NCI-H2171 (cell line): ENCODE measurements around the gene KLF16.

Source experiments
- DNase-seq: peaks from one replicate; lab custom pipeline; 2025; lab: John Stamatoyannopoulos, UW

KLF16 gene

GRCh38 chr19:1867349-1867724 lies 4.0 kb upstream of the KLF16 start:
- no peak for DNase-seq

DNA sequence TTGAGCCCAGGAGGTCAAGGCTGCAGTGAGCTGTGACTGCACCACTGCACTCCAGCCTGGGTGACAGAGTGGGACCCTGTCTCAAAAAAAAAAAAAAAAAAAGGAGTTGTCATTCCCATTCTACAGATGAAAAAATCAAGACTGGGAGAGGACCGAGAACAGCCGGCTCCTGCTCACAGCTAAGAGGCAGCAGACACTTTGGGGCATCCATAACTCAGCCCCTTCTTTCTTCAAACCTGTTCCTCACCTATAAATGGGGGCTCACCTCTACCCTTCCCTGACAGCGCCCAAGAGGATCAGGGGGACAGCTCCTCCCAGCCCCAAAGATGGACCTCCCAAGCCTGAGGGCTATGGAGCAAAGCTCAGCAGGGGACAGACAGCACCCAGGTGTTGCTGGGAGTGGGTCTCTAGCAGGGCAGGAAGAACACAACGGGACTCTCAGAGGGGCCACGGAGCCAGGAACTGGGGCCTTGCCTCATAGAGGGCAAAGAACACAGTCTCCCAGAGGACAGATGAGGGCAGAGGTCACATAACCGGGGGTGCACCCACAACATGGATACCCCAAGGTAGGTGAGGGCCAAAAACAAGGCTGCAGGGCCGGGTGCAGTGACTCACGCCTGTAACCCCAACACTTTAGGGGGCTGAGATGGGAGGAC lies 3.4 kb upstream of the KLF16 start:
- no peak for DNase-seq

GRCh38 chr19:1865172-1866010 lies 2.0 kb upstream of the KLF16 start:
- DNase-seq: no peak

- DNase-seq: no peak
These were observed 1.2 kb upstream of the KLF16 start for GRCh38 chr19:1864480-1865171.

DNA sequence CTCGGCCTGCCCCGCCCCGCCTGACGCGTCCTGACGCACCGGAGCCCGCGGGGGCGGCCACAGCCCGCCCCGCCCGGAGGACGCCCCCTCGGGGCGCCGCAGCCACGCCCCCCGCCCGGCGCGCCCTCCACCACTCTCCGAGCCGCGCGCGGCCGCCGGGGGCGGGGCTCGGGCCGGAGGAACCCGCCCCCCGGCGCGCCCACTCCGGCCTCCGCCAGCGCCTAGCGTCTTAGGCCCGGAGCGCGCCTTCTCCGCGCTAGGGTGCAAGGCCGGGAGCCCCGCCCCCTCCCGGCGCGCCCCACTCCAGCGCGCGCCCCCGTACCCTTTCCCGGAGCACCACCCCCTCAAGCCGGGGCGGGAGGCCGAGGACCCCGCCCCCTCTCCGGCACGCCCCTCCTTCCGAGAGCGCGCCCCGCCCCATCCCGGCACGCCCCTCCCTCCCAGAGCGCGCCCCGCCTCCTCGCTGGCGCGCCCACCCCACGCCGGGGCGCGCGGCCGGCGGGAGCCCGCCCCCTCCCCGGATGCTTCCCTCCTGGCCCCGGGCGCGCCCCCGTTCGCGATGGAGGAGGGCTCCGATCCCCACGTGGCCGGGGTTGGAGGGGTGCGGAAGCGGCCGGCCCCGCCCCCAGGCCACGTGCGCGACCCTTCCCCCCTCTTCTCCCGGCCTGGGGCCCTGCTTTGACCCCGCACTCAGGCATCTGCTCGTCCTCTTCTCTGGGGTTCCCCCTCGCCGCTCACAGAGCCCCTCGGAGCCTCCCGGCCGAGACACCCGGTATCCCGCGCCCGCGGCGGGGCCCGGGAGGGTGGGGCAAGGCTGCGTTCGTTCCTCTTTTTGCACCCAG lies 480 bp upstream of the KLF16 start:
- DNase-seq: peak; percentile 99

DNA sequence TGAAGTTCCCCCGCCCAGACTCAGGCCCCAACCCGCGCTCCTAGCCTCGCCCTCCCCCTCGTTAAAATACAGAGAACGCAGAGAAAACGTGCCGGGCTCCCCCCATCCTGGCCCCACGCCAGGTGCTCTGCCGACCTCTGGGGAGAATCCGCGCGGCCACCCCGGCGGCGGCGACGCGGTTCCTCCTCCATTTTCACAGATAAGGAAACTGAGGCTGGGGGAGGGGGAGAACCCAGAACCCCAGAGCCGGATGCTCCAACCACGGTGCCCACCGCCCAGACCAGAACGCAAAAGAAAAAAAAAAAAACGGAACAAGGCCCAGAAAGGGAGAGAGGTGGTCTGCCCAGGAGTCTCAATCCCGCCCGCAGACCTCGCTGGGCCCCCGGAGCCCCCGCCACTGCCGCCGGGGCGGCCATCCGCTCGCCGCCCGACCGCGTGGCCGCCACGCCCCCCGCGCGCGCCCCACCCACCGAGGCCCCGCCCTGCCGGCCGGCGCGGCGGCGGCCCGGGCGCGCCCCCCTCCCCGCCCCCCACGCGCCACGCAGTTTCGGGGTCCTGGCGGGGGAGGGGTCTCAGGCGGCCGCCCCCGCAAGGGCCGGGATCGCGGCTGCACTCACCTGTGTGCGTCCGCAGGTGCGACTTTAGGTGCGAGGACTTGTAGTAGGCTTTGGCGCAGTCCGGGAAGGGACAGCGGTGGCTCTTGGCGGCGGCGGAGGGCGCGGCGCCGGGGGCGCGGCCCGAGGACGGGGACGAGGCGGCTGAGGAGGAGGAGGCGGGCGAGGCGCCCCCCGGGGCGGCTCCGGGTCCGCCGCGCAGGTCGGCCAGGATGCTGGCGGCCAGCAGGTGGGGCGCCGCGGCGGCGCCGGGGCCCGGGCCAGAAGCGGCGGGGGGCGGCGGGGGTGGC lies 703 bp downstream of the KLF16 start:
- DNase-seq: no peak

- DNase-seq: no peak
These were observed 1.3 kb downstream of the KLF16 start for GRCh38 chr19:1862068-1862423.

DNA sequence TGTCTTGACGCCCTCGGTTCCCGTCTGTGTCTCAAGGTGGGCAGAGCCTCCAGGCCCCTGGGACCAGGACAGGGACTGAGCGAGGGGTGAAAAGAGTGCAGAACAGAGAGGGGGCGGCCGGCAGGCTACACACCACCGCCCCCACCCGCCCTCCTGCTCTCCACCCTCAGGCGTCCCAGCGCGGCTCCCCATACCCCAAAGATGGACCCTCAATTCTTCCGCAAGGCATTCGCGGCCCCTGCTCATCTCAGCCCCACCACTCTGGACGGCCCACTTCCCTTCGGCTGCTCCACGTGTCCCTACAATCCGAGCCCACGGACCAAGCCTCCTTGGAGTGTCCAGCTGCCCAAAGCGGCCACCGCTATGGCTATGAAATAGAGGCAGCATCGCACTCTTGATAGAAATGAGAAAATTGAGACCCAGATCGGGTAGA lies 1.8 kb downstream of the KLF16 start:
- no peak for DNase-seq

DNA sequence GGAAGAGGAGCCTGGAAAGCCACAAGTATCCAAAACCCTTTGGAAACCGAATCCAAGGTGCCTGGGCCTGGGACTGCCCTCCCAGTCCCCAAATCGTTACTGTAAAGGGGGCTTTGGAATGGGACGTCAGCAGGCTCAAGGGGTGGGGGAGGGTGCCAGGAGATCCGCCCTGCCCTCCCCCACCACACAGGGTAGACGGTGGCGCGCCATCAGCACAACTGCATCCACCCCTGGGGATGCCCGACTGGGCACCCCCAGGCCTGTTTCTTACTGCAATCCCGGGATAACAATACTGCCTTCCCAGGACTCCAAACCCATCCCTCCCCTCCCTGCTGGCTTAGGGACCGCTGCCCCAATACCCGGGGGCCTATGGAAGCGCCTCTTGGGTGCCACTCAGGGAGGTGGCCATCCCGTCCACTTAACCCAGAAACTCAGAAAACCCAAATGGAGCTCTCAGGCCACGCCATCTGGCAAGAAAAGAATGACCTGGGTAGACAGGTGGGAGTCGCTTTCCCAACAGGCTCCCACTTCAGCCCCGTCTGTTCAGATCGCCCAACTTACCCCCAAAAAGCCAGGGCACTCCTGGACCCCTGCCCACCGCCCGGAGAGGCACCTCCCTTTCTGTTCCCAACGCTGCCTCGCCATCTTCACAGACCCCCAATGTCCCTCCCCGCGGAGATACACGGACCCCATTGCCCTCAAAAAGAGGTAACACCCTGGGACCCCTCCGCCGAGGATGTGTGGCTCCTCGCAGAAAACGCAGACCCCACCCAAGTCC lies 2.4 kb downstream of the KLF16 start:
- no peak for DNase-seq

DNA sequence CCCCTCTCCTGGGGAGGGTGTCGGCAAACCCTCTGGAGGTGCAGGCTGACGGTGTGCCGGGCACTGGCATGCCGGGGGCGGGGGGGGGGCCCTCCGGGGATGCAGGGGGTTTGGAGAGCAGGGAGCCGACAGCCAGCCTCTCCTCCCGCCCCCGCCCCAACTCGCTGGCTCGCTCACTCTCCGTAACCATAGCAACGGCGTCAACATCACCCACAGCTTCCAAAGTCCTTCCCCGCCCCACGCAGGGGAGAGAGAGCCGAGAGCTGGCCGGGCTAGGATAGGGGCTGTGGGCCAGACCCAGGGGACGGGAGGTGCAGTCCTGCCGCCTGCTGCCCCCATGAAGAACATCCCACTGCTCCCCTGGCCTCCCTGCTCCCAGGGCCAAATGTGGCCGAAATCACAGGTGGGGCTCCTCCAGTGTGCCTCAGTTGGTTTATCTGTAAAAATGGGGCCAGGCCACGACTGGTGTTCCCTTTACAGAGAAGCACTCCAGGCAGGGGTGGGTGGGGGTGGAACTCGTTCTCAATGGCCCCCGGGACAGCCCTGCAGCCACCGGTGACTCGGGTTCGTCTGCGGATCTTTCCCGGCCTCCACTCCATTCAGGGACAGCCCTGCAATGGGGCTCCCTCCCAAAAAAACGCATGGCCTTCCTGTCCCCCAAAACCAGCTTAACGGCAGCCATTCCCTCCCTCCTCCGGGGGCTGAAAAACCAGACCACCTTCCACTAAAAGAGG lies 3.2 kb downstream of the KLF16 start:
- DNase-seq: peak; percentile 59

DNA sequence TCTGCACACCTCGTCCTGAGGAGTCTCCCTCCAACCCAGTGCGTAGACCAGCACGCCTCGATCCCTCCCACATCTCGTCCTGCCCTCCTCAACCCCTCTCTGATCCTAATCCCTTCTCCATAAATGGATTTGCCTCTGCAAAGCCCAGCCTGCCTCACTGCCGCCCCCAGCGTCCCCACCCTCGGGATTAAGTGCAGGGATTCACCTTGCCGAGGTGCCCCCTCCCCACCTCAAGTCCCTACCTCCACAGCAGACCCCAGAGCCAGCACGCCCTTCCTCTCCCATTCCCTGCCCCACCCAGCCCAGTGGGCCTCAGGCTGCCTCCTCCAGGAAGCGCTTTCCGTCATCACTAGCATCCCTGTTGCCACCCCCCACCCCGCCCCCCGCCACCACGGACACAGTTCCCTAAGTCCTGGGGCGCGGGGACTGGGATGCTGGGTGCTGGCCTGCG lies 4.0 kb downstream of the KLF16 start:
- no peak for DNase-seq

DNA sequence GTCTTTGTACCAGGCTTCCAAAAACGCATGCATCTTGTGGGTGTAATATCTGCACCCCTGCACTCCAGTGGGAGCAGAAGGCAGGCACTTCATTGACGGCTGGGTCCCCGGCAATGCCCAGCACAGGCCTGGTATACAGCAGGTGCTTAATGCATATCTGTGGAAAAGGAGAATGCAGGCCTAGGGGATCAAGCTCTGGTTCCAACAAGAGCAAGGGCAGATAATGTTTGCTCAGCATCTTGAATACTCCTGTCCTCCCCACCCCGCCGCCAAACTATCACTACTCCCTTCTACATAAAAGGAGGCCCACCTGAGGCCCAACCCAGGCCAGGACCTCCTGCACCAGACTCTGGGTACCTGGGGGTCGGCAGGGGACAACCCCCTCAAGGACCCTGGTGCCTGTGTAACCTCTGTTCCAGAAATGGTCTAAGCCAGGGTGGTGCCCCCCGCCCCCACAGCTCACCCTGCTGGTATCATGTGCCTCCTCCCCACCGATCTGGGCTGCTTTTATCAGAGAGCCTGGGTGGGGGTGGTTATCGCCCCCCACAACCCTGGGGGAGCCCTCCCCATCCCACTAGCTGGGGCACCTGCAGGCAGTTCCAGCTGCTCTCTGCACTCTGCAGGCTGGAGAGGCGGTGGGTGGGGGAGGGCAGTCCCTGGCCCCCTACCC lies 4.8 kb downstream of the KLF16 start:
- no peak for DNase-seq

DNA sequence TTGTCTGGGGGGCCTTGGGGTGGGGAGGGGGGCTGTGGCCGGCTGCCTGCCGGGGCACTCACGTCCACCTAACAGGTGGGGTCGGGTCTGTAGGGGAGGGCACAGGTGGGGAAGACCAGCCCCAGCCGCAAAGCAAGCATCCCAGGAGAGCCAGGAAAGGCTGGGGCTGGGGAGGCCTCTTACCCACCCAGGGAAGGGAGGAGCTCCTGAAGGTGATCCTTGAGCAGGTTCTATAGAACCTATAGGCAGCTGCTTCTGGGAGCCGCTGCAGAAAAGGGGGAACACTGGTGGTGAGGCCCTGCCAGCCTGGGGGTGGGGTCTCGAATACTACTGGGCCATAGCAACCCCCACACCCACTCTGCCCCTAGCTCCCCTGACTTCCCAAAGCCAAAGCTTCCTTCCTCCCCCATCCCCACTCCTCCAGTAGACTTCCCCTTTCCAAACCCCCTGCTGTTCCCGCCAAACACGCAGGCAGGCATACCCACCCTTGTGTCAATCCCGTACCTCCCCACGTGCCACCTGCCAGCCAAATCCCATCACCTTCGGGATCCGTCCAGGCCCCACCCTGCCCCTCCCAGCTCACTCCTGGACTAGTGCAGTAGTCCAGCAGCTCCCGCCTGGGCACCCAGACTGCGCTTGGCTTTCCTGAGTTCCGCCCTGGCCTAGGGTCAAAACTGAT lies 5.6 kb downstream of the KLF16 start:
- peak; percentile 20 for DNase-seq

GRCh38 chr19:1856698-1857603 lies 6.4 kb downstream of the KLF16 start:
- DNase-seq: peak; percentile 52

GRCh38 chr19:1856345-1856697 lies 7.1 kb downstream of the KLF16 start:
- peak; percentile 59 for DNase-seq

- DNase-seq: peak; percentile 48
These were observed 7.5 kb downstream of the KLF16 start for GRCh38 chr19:1855828-1856255.
